Myocyte (in vitro differentiated cells): Measurements from ENCODE around the gene CIAO2B. TPM values are rescaled to one million over a fixed set of nuclear protein-coding genes. Genes with fewer than 3 reads are reported as not detected.
"Not testable (repeated sequence)": the region's sequence is repeated elsewhere in the genome, so short reads cannot be mapped to it uniquely, and the experiment has no call there.

Experiments
- DNase-seq: peaks from one replicate; pipeline ENCODE4 v3.0.0-alpha.2; 2012; ENCODE audit warnings: low read depth
- total RNA-seq: library from RNA; depleted of rRNA; stranded (reverse); fragments of >200 nt; gene quantifications from 2 replicates; pipeline ENCODE4 v1.2.3, GENCODE V29; 2014

Gene CIAO2B
- total RNA-seq, 1 donor from 2014 or later = 235 TPM

DNA sequence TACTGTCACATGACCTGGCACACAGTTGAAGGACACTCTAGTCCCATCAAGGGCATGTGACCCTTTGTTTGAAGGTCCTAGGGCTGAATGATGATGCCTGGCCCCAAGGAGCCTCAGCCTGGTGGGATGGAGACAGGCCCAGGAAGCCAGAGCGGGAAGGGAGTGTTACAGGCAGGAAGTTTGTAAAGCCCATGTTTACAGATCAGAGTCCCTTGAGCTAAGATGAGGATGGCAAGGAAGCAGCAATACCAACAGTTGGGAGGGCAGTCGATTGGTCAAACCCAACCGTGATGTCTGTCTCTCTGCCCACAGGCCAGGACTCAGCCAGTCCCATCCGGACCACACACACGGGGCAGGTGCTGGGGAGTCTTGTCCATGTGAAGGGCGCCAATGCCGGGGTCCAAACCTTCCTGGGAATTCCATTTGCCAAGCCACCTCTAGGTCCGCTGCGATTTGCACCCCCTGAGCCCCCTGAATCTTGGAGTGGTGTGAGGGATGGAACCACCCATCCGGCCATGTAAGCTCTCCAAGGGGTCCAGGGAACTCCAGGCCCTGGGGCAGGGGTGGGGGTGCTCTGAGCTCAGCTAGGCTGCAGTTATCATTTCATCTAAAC lies 3.6 kb upstream of the CIAO2B start:
- no peak for DNase-seq

- no peak for DNase-seq
Measured at GRCh38 chr16:66936889-66937554, 2.8 kb upstream of the CIAO2B start.

GRCh38 chr16:66936462-66936861 lies 2.3 kb upstream of the CIAO2B start:
- no peak for DNase-seq

DNA sequence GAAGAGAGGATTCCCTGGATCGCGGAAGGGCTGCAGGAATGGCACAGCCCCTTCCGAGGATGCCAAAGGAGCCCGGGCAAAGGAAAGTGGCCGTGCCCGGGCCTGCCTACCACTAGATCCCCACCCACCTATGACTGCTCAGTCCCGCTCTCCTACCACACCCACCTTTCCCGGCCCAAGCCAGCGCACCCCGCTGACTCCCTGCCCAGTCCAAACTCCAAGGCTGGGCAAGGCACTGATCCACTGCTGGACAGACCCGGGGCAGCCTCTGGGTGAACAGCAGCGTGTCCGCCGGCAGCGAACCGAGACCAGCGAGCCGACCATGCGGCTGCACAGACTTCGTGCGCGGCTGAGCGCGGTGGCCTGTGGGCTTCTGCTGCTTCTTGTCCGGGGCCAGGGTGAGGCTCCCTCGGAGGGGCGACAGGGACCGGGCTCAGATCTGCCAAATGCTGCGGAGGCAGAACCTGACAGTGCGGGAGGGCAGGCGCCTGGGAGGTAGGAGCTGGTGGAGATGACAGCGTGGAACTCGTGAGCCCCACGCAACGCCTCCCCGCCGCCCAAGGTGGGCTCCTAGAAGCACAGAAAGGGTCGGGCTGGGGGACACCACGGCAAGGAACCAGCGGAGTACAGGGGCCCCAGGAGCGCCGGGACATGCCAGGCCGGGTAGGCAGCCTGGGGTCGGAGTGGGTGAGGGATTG lies 1.3 kb upstream of the CIAO2B start, which contains the start of gene CES2:
CES2 (plus strand) TSS at position 203 of the 698 bp plus-strand sequence; CDS start at position 323, 120 bp downstream.
- peak; percentile 68 for DNase-seq

DNA sequence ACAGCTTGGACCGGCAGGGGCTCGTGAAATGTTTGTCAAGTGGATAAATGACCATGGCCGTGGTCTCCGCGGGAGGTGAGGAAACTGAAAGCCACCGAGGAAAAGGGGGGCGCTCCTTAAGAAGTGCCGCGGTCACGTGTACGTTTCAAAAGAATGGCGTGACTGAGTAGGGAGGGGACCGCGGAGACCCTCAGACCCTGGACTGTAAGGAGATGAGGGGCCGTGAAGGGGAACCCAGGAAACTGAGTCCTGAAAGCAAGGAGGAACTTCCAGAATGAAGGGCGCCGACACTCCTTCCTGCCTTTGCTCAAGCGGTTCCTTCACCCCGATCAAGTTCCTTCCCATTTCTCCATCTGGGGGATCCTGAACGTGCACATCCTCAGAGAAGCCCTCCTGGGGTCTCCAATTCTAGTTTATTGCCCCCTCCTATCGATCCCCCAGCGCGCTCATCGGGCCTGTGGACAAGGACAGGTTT lies 674 bp upstream of the CIAO2B start:
- not testable (repeated sequence) for DNase-seq

GRCh38 chr16:66933776-66934137 lies 445 bp downstream of the CIAO2B start:
- no peak for DNase-seq

DNA sequence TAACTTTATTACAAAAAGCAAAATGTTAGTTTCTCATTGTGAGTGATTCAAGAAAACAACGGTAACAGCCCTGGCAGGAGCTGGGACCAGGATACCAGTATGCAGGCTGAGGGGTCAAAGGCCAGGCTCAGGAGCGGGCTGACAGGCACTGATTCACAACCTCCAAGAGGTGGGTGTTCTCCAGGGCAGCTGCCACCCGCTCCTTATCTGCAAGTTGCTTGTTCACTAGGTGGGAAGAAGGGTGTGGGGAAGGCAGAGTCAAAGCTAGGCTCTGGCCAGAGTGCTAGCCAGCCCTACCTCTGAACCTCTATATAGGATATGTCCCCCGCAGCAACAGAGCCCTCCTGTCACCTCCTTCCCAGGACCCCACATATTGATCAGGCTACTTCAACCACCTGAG lies 2.1 kb downstream of the CIAO2B start:
- DNase-seq = no peak

- no peak for DNase-seq
Measured at GRCh38 chr16:66931665-66932064, 2.5 kb downstream of the CIAO2B start.

DNA sequence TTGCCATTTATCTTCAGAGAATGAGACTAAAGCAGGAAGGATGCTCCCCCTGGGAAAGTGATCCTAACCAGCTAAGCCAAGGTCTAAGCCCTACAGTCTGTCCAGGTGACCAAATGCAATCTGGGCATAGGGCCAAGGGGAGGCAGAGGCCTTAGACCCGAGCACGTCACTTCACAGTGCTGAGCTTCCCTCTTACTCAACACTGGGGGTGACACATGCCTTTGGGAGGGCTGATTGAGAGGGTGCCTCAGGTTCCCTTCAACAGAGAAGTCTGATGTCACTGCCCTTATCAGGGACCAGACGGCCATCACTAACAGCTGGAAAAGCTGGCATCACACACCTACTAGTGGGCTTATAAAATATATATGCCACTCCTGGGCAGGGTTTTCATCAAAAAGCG lies 4.0 kb downstream of the CIAO2B start:
- peak; percentile 66 for DNase-seq

GRCh38 chr16:66928702-66929388 lies 5.4 kb downstream of the CIAO2B start:
- peak; percentile 79 for DNase-seq

- DNase-seq = peak; percentile 99
Measured at GRCh38 chr16:66927918-66928649, 6.1 kb downstream of the CIAO2B start.

DNA sequence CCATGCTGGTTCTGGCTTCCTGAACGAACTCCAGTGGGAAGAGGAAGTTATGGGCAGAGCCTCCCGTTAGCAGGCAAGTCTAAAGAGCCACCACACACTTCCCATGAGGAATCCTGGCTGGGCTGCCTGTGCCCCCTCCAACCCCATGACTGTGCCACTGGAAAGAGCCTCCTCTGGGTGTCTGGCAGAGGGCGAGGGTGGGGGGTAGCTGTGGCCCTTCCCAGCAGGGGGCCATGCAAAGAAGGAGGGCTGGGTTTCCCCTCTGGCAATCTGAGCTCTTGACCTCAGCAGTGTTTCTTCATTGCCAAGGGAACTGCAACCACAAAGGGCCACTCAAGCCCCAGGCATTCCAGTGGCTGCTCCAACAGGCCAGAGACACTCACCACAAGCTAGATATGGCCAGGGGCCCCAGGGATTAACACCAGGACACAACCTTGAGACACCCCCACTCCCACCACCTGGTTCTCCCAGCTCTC lies 7.2 kb downstream of the CIAO2B start:
- peak; percentile 99 for DNase-seq

DNA sequence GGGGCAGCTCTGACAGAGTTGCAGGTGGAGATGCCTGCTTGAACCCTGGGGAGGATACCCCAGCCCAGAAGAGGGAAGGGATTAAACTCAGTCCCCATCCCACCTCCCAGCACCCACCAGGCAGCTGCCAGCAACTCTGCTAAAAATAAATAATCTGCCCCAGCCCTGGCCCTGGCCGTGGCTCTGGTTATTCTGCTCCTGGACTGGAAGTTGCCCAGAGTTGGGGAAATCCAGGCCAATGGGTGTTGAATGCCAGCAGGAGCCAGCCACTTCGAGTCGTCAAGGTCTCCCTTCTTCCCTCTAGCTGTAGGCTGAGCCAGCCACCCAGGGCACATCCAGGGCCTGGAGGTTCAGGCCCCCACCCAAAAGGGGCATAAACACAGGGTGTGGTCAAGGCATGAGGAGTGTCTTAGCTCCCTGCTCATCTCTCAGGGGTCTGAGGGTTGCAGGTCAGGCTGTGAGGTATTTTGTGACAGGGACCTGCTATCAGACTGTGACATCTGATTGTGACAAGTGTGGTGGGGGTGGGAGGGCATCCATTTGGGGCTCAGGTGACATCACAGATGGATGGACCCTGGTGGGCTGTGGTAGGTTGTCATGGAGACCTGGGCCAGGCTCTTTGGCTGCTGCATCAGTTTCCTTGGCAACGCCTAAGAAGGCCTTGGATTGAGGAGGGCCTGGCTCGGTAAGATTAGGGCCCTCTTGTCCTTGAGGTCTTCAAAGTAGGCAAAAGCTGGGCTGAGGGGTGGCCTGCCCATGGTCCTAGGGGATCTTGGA lies 7.8 kb downstream of the CIAO2B start:
- peak; percentile 83 for DNase-seq

- DNase-seq = peak; percentile 41
Measured at GRCh38 chr16:66925322-66925840, 8.8 kb downstream of the CIAO2B start, which contains the start of gene RRAD. TSS of gene RRAD (minus strand) at chr16:66925535. CDS start at chr16:66925179, 356 bp downstream.

- DNase-seq = no peak
Measured at GRCh38 chr16:66924527-66925321, 9.5 kb downstream of the CIAO2B start.

DNA sequence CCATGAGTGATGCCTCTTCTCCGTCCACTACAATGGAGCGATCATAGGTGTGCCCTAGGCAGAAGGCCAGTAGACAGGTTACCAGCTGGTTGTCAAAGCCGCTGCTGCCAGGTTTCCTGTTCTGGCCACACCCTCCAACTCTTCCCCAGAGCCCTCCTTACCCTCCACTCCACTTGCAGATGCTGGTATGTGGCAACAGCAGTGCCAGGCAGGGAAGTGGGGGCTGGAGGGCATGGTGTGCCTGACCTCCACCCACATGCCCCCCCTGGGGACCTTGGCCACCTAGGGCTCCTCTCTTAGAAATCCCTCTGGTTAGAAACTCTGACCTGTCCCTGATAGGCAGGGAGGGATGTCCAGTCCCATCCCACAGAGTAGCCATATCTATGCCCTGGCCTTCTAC lies 10.3 kb downstream of the CIAO2B start:
- DNase-seq = peak; percentile 28

- peak; percentile 90 for DNase-seq
Measured at GRCh38 chr16:66923247-66923731, 10.9 kb downstream of the CIAO2B start.

DNA sequence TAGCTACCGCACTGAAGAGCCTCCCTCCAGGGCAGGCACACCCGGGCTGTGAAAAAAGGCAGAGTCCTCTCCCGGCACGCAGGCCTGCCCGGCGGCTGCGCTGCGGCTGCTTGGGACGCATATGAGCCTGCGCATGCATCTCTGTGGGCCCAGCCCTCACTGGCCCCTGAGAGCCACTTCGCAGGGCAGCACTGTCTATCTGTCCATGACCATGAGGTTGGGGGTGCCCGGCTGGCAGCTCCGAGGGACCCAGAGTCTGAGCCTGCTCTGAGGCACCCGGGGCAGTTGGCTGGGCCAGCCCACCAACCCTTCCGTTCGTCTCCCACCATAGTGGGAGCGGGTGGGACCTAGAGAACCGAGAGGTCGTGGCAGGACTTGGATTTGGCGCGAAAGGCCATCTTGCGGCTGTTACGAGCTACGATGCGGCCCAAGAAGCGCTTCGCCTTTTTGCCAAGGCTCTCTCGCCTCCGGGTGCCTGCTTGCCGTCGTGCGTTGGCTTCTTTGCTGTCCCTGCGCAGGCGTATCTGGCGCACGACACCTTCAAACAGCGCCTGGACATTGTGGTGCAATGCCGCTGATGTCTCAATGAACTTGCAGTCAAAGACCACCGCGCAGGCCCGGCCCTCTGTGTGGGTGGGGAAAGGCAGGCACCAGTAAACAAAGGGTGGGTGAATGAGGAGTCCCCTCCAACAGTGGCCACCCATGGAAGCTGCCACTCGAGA lies 12.3 kb downstream of the CIAO2B start:
- no peak for DNase-seq
